Activated CD8-positive, alpha-beta T cell treated with anti-CD3 and anti-CD28 coated beads, Interleukin-2, amount 10 ng/mL, durations not matched to agents 7 days and 5 days (primary cell): Measurements from ENCODE around the gene RPP14. TPM values are rescaled to one million over a fixed set of nuclear protein-coding genes. Genes with fewer than 3 reads are reported as not detected.
A peak's percentile ranks its signal among the peaks of the same experiment; 100 is the strongest.

Experiments
- ATAC-seq: fragments of 150-1000 bp; cut with Tn5 transposase; one replicate; pipeline ENCODE4 v1.10.0; 2021; ENCODE audit warnings: moderate library complexity
- CTCF ChIA-PET: fragments of 350-600 bp; sonication (Branson Sonifier 250); formaldehyde crosslinking; loops from one replicate; lab custom pipeline; 2021; ENCODE audit warnings: antibody characterized with exemption; lab: Charles Lee
- POLR2A ChIA-PET: fragments of 350-600 bp; sonication (Branson Sonifier 250); formaldehyde crosslinking; loops from one replicate; lab custom pipeline; 2021; ENCODE audit warnings: antibody characterized with exemption; lab: Charles Lee
- DNase-seq: peaks from one replicate; pipeline ENCODE4 v3.0.0-alpha.2; 2020
- H3K27ac Mint-ChIP-seq: one replicate; pipeline ENCODE4 v1.8.0; 2021; ENCODE audit warnings: mild to moderate bottlenecking, mixed read lengths
- H3K27me3 Mint-ChIP-seq: one replicate; pipeline ENCODE4 v1.8.0; 2021; ENCODE audit warnings: low read depth, mixed read lengths
- H3K36me3 Mint-ChIP-seq: one replicate; pipeline ENCODE4 v1.8.0; 2021; ENCODE audit warnings: low read depth, mixed read lengths
- H3K4me1 Mint-ChIP-seq: one replicate; pipeline ENCODE4 v1.8.0; 2021; ENCODE audit warnings: low read depth, mixed read lengths
- H3K4me3 Mint-ChIP-seq: one replicate; pipeline ENCODE4 v1.8.0; 2021; ENCODE audit warnings: mild to moderate bottlenecking, mixed read lengths
- H3K9me3 Mint-ChIP-seq: one replicate; pipeline ENCODE4 v1.8.0; 2022; ENCODE audit warnings: mixed read lengths; ENCODE audit not compliant: insufficient read depth
- total RNA-seq, 2 experiments: library from RNA; stranded (reverse); gene quantifications; one replicate each; pipeline ENCODE4 v1.2.3, GENCODE V29; 2021

The RPP14 gene
- total RNA-seq, 2 experiments from 2014 or later = 12.8 to 15.1 TPM

DNA sequence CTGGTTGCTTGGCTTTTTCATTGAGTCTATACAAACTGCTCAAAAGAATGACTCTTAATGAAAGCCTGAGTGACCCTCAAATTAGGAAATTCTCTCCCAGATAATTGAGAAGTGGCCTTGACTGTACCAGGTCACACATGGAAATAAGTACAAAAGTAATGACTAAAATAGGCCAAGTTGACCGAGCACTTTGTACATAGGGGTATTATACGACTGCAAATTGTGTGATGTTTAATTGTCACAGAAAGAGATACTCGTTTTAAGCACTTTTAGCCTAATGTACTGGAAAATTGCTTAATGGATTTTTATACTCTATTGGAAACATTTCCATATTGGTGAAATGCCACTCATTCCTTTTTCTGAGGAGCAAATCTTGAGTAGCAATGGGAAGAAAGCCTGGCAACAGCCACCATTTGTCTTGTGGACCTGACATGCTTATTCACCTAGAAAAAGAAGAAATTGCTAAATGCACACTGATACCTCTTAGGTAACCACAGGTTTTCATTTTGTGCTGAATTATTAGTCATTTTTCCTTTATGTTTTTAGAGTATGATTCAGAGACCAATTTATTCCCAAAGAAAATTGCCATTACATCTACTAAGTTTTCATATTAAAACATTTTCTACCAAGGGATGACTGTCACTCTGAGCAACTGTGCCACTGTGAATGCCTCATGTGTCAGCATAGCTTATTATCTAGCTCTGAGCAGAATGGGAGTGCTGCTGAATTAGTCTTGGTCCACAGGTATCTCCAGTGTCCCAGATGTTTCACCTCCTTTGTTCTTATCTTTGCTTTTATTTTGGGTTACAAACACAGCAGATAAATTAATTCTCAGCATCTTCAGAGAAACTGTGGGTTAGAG, 17.7 kb downstream of the RPP14 start:
- CTCF ChIA-PET = interaction anchor here (1.5 to 11.5 kb wide), 6 partner anchors 10 to 169 kb away, joined by 4 to 127 read pairs (median 7); partner anchors contain the start of genes HTD2 and RPP14
- Mint-ChIP-seq H3K27me3 (no peaks in the 10 kb centered on the region), H3K4me1 (peaks cover 19% of the 10 kb centered on the region), H3K27ac (peak overlapping the region; percentile 61), H3K4me3 (no peak overlapping the region), H3K36me3 (peaks cover 10% of the 10 kb centered on the region), H3K9me3 (no peaks in the 10 kb centered on the region)
- ATAC-seq (peak; percentile 27), DNase-seq (no peak)
- POLR2A ChIA-PET = interaction anchor here (0.9 to 1.0 kb wide), 2 partner anchors 109 to 169 kb away, joined by 3 read pairs; no protein-coding TSS in a partner anchor

DNA sequence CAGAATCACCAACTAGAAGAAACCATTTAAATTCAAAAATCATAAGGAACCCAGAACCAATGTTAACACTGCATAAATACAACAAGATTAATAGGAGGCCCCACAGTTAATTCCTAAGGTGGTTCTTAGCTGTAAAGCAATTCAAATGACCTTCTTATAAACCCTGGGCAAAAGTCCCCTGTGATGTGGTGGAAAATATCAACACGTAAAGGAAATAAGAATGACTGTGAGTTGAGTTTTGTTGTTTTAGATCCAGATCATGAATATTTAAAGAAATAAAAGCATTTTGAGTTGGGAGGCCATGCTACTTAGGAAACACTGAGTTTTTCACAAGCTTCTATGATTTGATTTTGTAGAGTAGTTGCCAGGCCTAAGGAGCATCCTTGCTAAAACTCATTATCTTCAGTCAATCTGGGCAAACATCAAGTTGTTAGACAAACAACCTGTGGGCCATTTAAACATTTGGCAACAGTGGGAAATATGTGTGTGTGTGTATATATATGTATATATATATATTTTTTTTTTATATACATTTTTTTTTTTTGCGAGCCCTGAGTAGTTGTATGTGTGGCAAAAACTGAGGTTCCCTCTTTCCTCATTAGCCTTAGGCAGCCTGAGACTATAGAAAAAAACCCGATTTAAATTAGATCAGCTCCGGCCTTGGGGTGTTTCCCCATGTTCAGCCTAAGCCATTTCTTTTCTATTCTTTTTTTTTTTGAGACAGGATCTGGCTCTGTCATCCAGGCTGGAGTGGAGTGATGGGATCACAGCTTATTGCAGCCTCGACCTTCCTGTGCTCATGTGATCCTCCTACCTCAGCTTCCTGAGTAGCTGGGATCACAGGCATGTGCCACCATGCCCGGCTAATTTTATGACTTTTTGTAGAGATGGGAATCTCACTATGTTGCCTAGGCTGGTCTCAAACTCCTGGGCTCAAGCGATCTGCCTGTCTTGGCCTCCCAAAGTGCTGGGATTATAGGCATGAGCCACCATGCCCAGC, 18.6 kb downstream of the RPP14 start:
- no peak for DNase-seq
- Mint-ChIP-seq H3K9me3 (no peaks in the 10 kb centered on the region), H3K27ac (peak overlapping the region; percentile 61), H3K27me3 (no peaks in the 10 kb centered on the region), H3K4me3 (no peak overlapping the region), H3K4me1 (peaks cover 19% of the 10 kb centered on the region), H3K36me3 (peaks cover 7% of the 10 kb centered on the region)
- ATAC-seq = peak; percentile 43
- POLR2A ChIA-PET = interaction anchor here (0.9 to 1.0 kb wide), 2 partner anchors 108 to 168 kb away, joined by 3 read pairs; no protein-coding TSS in a partner anchor
- CTCF ChIA-PET = interaction anchor here (0.7 to 11.5 kb wide), 9 partner anchors 9 to 168 kb away, joined by 3 to 127 read pairs (median 5); partner anchors contain the start of genes HTD2 and RPP14

DNA sequence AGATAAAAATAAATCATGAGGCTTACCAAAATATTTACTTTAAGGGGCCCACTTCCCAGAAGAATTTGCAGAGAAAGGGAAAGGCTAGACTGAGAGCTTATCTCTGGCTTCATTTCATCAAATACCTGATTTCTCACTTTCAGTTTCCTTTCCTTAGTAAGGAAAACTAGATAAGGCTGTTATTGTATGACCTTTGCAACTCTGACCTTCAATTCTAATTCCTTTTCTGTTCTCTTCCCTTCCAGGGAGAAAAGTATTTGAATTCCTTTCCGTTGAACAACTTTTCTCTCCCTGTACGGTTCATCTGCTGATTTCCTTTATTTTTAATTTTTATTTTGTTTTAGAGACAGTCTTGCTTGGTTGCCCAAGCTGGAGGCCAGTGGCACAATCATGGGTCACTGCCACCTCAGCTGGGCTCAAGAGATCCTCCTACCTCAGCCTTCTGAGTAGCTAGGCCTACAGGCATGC, 19.5 kb downstream of the RPP14 start:
- peaks cover 7% of the 10 kb centered on the region for H3K36me3 Mint-ChIP-seq
- no peak overlapping the region for H3K4me3 Mint-ChIP-seq
- ChIA-PET POLR2A (no interaction called here), CTCF (interaction anchor here (1.0 to 11.5 kb wide), 8 partner anchors 8 to 304 kb away, joined by 3 to 127 read pairs (median 4); partner anchors contain the start of genes HTD2 and RPP14)
- no peak for DNase-seq
- H3K27me3 Mint-ChIP-seq = no peaks in the 10 kb centered on the region
- H3K9me3 Mint-ChIP-seq = no peaks in the 10 kb centered on the region
- peaks cover 22% of the 10 kb centered on the region for H3K4me1 Mint-ChIP-seq
- no peak for ATAC-seq
- H3K27ac Mint-ChIP-seq = peak overlapping the region; percentile 60

DNA sequence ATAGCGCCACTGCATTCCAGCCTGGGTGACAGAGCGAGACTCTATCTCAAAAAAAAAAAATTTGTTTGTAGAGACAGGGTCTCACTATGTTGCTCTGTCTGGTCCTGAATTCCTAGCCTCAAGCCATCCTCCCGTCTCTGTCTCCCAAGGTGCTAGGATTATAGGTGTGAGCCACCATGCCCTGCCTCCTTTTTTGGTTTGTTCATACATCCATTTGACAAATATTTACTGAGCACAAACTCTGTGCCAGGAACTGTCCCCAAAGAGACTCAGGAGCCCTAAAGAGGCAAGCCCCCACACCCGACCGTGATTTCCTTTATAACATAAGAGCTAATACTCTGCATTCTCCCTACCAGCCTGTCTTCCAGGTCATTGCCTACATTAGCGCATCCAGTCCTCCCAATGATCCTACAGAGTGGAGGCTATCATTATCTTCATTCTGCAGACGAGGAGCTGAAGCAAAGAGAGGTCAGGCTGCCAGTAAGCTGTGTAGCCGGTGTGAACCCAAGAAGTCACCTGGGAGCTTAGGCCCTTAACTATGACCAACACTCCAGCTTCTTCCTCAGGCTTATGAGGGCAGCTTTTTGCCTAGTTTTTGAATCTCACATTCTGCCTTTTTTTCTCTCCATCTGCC, 20.3 kb downstream of the RPP14 start:
- H3K27ac Mint-ChIP-seq = peak overlapping the region; percentile 70

GRCh38 chr3:58329150-58329921, 23.3 kb downstream of the RPP14 start:
- CTCF ChIA-PET = no interaction called here
- peaks cover 35% of the 10 kb centered on the region for H3K4me1 Mint-ChIP-seq
- POLR2A ChIA-PET = no interaction called here
- ATAC-seq (no peak), DNase-seq (no peak)
- no peak overlapping the region for H3K27ac Mint-ChIP-seq
- no peaks in the 10 kb centered on the region for H3K9me3 Mint-ChIP-seq
- H3K27me3 Mint-ChIP-seq = no peaks in the 10 kb centered on the region
- peaks cover under 1% of the 10 kb centered on the region for H3K36me3 Mint-ChIP-seq
- H3K4me3 Mint-ChIP-seq = no peak overlapping the region

More for the DNA sequence above, 20.3 kb downstream of the RPP14 start:
- DNase-seq = no peak
- peaks cover 26% of the 10 kb centered on the region for H3K4me1 Mint-ChIP-seq
- no peak for ATAC-seq
- POLR2A ChIA-PET = interaction anchor here (0.7 kb wide), 1 partner anchor 11 kb away, joined by 3 read pairs; no protein-coding TSS in a partner anchor
- no peaks in the 10 kb centered on the region for H3K27me3 Mint-ChIP-seq
- CTCF ChIA-PET = interaction anchor here (1.3 to 11.5 kb wide), 3 partner anchors 19 to 304 kb away, joined by 3 to 127 read pairs (median 14); partner anchors contain the start of genes HTD2 and RPP14
- H3K36me3 Mint-ChIP-seq = peaks cover 6% of the 10 kb centered on the region
- H3K4me3 Mint-ChIP-seq = no peak overlapping the region
- H3K9me3 Mint-ChIP-seq = no peaks in the 10 kb centered on the region

DNA sequence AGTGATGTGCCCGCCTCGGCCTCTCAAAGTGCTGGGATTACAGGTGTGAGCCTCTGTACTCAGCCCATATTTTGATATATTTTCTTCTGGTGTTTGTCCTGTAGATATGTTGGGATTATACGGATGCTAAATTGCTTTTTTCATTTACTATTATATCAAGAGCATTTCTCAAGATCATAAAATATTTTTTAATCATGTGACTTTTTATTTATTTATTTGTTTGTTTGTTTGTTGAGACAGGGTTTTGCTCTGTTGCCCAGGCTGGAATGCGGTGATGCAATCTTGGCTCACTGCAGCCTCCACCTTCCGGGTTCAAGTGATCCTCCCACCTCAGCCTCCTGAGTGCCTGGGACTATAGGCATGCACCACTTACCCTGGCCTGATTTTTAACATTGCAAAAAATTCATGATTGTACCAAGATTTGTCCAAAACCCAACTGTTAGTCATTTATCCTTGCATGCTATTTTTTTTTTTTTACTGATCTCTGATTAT, 23.9 kb downstream of the RPP14 start:
- no peak for DNase-seq
- Mint-ChIP-seq H3K4me1 (peaks cover 36% of the 10 kb centered on the region), H3K4me3 (no peak overlapping the region), H3K36me3 (no peaks in the 10 kb centered on the region), H3K9me3 (no peaks in the 10 kb centered on the region), H3K27ac (no peak overlapping the region), H3K27me3 (no peaks in the 10 kb centered on the region)
- ATAC-seq = no peak
- POLR2A ChIA-PET = no interaction called here
- CTCF ChIA-PET = interaction anchor here (0.7 to 0.9 kb wide), 2 partner anchors 24 to 95 kb away, joined by 3 to 4 read pairs; partner anchors contain the start of genes HTD2 and RPP14

- POLR2A ChIA-PET = interaction anchor here (0.9 to 1.4 kb wide), 4 partner anchors 13 to 156 kb away, joined by 3 read pairs; no protein-coding TSS in a partner anchor
Observed at GRCh38 chr3:58331593-58332152, 25.6 kb downstream of the RPP14 start.

GRCh38 chr3:58332575-58333188, 26.6 kb downstream of the RPP14 start, which contains the start of gene PXK:
TSS of gene PXK (plus strand) at chr3:58332892. CDS start at chr3:58332989, 97 bp downstream.
- POLR2A ChIA-PET = interaction anchor here (0.6 to 5.7 kb wide), 8 partner anchors 14 to 735 kb away, joined by 3 to 42 read pairs (median 3); no protein-coding TSS in a partner anchor
- CTCF ChIA-PET = interaction anchor here (0.6 to 6.5 kb wide), 12 partner anchors 8 to 160 kb away, joined by 3 to 55 read pairs (median 4); partner anchors contain the start of genes HTD2, KCTD6 and RPP14
- H3K4me1 Mint-ChIP-seq = peaks cover 41% of the 10 kb centered on the region
- peak within 1 kb of the TSS; percentile 94 for H3K27ac Mint-ChIP-seq
- no peaks in the 10 kb centered on the region for H3K27me3 Mint-ChIP-seq
- H3K4me3 Mint-ChIP-seq = peak within 1 kb of the TSS; percentile 100
- peaks cover 11% of the 10 kb centered on the region for H3K36me3 Mint-ChIP-seq
- H3K9me3 Mint-ChIP-seq = no peaks in the 10 kb centered on the region
- ATAC-seq (peak; percentile 94), DNase-seq (peak; percentile 84)

More at GRCh38 chr3:58331593-58332152, 25.6 kb downstream of the RPP14 start:
- no peaks in the 10 kb centered on the region for H3K27me3 Mint-ChIP-seq
- CTCF ChIA-PET = interaction anchor here (0.9 to 6.5 kb wide), 5 partner anchors 14 to 161 kb away, joined by 3 to 55 read pairs (median 5); partner anchors contain the start of genes HTD2, KCTD6 and RPP14
- H3K9me3 Mint-ChIP-seq = no peaks in the 10 kb centered on the region
- no peak overlapping the region for H3K27ac Mint-ChIP-seq
- DNase-seq (no peak), ATAC-seq (no peak)
- H3K4me3 Mint-ChIP-seq = peak overlapping the region; percentile 66
- H3K4me1 Mint-ChIP-seq = peaks cover 41% of the 10 kb centered on the region
- H3K36me3 Mint-ChIP-seq = peaks cover 11% of the 10 kb centered on the region
